Ramos (cell line): ENCODE results near the gene PRTG.
"Not testable (repeated sequence)": the region's sequence is repeated elsewhere in the genome, so short reads cannot be mapped to it uniquely, and the experiment has no call there.

Source experiments
- in situ Hi-C: fragments of 300-500 bp; cut with MboI; formaldehyde crosslinking; loops from one replicate; pipeline ENCODE4 v1.14.3; 2022; ENCODE audit warnings: low sequenced_read_pairs; ENCODE audit not compliant: unreplicated experiment

PRTG gene, protein sequence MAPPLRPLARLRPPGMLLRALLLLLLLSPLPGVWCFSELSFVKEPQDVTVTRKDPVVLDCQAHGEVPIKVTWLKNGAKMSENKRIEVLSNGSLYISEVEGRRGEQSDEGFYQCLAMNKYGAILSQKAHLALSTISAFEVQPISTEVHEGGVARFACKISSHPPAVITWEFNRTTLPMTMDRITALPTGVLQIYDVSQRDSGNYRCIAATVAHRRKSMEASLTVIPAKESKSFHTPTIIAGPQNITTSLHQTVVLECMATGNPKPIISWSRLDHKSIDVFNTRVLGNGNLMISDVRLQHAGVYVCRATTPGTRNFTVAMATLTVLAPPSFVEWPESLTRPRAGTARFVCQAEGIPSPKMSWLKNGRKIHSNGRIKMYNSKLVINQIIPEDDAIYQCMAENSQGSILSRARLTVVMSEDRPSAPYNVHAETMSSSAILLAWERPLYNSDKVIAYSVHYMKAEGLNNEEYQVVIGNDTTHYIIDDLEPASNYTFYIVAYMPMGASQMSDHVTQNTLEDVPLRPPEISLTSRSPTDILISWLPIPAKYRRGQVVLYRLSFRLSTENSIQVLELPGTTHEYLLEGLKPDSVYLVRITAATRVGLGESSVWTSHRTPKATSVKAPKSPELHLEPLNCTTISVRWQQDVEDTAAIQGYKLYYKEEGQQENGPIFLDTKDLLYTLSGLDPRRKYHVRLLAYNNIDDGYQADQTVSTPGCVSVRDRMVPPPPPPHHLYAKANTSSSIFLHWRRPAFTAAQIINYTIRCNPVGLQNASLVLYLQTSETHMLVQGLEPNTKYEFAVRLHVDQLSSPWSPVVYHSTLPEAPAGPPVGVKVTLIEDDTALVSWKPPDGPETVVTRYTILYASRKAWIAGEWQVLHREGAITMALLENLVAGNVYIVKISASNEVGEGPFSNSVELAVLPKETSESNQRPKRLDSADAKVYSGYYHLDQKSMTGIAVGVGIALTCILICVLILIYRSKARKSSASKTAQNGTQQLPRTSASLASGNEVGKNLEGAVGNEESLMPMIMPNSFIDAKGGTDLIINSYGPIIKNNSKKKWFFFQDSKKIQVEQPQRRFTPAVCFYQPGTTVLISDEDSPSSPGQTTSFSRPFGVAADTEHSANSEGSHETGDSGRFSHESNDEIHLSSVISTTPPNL

DNA sequence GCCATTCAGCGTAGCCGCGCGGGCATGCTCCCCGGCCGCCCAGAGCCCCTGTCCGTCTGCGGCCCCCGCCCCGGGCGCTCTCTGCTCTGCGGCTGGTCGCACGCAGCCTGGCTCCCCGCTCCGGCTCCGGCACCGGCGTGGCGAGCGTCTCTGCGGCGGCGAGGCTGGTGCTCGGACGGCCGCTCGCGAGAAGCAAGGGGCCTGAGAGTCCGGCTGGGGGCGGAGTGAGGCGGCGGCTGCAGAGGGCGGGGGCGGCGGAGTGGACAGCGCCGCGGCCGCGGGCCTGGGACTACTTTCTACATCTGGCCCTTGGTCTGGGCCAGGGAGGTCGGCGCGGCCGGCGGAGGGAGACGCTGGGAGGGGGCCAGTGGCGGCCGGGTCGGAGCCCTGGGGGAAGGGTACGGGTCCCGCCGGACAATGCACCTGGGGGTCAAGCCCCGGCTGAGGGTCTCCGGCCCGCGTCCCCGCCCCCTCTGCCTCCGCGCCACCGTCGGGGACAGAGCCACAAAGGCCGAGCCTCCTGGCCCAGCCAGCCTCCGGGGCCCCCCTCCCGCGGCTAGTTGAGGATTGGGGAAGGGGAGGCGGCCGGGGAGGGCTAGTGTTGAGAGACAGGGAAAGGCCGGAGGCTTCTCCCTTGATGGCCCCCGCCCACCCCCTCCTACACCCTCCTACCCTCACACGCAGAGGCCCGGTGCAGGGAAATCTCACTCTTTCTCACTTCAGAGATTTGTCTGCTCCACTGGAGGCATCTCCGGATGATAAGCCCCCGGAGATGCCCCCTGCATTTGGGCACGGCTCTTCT is at the start of gene PRTG:
Gene PRTG (minus strand): TSS at position 226 of the 802 bp plus-strand sequence. CDS start 221 bp downstream, at position 5.
- in situ Hi-C loops: no loop called here

DNA sequence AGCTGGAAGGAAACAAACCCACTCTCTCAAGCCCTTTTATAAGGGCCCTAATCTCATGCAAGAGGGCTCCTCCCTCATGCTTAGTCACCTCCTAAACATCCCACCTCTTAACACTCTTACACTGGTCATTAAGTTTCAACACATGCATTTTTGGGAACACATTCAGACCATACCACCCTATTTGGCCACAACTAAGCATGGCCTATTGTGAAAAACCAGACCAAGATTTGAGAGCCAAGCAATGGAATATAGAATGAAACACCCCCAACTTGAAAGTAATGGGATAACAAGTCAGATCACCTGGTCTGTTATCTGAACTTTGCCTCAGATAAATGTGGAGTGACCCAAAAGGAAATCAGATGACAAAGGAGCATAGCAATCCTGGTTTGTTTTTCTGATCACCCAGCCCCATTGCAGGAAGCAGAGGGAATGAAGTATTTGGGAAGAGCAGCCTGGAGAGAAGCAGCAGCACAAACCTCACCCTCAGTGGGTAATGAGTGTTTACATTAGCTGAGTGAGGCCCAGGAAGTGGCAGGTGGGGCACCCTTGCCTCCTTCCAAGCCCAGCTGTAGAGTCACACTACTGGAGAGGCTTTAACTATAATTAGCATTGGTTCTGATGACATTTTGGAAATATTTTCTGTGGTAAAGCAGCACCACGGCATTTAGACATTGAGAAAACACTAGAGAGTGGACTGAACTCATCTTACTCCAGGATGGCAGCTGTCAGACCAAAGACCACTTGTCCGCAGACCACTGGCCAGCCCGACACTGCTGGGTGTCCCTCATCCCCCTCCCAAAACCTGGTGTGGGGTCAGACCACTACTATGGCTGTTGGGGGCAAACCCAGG is 48.8 kb upstream of the PRTG start:
- in situ Hi-C loops: no loop called here

DNA sequence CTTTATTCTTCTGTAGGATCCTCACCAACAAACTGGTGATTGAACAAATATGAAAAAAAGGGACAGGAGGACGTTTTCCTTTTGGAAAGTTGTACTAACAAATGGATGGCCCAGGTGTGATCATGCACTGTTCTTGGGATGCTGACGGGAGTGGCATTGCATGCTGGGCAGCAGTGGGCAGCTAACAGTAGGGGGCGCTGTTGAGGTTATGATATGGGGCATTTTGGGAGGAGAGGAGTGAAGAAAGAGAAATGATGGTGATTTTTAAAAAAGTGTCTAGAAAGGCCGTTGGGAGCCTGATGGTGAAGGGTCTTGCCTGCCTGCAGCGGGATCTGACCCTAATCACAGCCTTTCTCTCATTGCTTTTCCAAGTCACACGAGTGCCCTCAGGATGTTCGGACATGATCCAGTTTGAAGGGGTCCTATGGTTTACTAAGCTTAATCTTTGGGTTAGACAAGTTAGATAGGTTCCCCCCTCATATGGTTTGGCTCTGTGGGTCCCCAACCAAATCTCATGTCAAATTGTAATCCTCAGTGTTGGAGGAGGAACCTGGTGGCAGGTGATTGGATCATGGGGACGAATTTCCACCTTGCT is 46.2 kb upstream of the PRTG start:
- in situ Hi-C loops: no loop called here

DNA sequence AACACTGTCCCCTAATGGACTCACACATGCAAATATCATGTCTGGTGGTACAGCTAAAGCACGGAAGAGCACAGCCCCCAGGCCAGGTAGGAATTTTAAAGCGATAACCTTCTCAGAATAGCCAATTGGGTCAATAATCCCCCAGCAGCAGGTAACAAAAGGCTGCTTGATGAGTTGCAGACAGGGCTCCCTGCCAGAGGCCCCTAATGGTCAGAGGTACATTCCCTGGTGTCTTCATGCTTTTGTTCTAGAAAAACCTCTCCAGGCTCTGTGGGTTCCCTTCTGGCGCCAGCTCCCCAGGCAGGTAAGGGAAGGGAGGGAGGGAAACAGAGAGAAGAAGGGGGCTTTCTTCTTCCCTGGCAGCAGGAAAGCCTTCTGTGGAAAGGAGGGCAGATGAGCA is 43.4 kb upstream of the PRTG start:
- in situ Hi-C loops: no loop called here

DNA sequence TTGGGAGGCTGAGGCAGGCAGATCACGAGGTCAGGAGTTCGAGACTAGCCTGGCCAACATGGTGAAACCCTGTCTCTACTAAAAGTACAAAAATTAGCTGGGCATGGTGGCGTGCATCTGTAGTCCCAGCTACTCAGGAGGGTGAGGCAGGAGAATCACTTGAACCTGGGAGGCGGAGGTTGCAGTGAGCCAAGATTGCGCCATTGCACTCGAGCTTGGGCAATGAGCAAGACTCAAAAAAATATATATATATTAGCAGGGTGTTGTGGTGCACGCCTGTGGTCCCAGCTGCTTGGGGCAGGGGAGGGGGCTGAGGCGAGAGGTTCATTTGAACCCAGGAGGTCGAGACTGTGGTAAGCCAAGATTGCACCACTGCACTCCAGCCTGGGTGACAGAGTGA is 42.6 kb upstream of the PRTG start:
- in situ Hi-C loops: not testable (repeated sequence)

DNA sequence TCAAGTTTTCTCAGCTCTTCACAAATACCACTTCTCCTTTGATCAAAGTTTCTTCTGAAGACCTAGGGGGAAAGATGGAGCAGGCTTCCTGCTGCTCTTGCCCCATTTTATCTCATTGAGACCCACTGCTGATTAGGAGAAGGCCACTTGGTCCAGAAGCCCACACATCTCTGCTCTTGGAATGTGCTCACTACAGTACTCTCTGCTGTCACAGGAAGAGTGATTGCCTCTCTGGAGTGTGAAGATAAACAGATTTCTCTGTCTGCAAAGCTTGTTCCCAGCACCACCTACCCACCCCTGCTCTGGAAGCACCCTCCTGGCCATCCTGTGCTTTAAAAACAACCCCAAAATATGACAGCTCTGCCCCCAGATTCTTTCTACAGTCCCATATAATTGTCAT is 41.3 kb upstream of the PRTG start:
- in situ Hi-C loops: no loop called here

DNA sequence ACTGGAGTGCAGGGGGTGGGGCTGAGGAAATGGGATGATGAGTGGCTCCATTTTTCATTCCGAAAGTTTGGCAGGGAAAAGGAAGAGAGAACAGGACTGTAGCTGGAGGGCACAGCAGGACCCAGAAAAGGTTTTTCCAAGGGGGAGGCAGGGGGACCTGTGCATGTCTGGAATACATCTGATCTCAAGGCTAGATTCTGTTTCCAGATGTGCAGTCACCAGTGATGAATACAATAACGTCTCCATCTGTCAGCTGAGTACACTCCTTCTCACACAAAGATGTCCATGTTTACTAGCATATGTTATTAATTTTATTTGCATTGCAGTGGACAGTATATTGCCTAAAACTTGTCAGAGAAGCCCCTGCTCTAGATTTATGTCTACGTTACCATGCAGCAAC is 39.9 kb upstream of the PRTG start:
- in situ Hi-C loops: no loop called here

DNA sequence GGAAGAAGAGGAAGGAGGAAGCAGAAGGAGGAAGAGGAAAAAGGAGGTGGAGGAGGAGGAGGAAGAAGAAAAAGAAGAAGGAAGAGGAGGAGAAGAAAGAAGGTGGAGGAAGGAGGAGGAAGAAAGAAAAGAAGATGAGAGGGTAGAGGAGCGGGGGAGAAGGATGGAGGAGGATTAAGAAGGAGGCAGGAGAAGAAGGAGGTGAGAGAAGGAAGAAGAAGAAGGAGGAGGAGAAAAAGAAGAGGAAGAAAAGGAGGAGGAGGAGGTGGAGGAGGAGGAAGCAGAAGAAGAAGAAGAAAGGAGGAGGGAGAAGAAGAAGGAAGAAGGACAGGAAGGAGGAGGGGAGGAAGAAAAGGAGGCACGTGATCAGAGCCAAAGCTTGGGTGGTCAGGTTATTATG is 37.3 kb upstream of the PRTG start:
- in situ Hi-C loops: no loop called here

DNA sequence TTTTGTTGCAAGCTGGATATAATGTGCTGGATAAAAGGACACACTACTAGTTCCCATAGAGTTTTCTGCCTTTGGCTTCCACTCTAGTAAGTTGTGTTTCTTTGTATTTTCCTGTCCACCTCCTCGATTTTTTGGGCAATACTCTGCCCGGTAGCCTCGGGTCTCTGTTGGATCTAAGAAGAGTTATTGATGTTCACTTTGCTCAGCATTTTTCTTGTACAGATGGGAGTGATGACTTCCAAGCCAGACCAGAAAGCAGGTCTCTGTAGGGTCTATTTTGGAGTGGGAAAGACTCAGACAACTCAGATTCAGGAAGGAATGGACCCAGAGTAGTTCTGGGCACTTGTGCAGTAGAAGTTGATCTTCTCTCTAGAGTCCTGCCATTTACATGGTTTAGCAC is 36.0 kb upstream of the PRTG start:
- in situ Hi-C loops: no loop called here

DNA sequence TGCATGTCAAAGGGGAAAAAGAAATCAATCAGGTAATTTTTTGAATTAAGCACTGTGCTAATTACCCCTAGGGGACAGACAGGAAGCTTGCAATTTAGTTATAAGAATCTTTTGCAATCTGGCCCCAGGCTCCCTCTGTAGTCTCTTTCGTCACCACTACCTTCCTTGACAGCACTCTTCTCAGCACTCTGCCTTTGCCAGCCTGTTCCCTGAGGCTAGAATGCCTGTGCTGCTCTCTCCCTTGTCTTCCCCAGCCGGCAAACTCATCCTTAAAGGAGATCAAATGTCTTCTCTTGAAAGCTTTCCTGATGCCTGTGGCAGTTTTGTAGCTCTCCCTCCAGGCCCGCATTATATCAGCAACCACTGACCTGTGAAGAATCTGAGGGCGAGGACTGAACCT is 32.4 kb upstream of the PRTG start:
- in situ Hi-C loops: no loop called here

DNA sequence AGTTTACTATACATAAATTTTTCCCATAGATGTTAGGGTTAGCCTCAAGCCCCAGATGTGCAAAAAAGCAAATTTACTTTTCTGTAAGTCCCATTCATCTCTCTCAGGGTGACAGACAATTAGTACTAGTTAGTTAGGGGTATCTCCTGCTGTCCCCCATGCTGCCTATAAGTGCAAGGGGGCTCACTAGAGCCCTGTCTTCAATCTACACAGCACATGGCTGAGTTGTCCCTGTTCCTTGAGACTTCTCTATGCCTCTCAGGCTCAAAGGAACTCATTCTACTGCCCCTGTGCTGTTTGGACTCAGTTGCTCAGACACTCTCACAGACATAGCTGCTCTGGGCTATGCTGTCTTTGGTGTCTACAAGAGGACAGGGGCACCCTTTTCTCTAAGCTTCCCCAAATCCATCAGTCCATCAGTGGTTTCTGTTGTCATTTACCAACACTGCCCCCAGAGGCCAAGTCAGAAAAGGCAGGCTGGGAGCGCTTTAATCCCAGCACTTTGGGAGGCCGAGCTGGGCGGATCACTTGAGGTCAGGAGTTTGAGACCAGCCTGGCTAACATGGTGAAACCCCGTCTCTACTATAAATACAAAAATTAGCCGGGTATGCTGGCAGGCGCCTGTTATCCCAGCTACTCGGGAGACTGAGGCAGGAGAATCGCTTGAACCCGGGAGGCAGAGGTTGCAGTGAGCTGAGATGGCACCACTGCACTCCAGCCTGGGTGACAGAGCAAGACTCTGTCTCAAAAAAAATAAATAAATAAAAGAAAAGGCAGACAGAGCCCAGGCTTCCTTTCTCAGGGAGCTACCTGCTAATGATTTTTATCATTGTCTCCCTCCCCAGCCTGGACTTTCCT is 31.4 kb upstream of the PRTG start:
- in situ Hi-C loops: no loop called here

DNA sequence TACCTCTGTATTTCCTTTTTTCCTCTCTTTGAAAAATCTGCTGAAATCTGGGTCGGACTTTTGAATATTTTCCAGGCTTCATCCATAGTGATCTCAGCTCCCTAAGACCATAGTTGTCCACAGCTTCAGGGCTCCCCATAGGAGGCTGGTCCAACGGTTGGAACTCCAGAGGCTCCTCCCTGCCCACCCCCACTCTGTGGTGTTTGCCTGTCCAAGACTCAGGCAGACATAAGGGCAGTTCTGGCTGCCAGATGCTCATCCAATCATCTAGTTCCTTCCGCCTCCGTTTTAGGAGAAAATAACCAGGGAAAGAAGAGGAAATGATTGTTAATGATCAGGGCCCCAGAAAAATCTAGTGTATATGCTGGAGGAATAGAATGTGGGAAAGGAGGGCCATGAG is 27.9 kb upstream of the PRTG start:
- in situ Hi-C loops: no loop called here

DNA sequence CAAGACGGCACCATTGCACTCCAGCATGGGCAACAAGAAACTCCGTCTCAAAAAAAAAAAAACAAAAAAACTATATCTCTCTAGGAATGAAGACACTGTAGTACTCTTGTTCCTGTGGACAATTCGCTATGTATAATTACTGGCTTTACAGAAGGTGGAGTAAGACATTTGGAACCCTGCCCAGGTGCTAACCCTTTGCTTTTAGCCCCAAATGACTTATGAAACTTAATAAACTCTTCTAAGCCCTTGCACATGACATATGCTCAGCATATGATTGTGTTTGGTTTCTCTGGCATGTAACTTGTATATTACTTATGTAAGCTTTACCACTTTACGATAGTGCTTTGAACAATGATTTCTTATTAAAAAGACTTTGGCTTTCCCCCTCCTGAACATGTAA is 27.3 kb upstream of the PRTG start:
- in situ Hi-C loops: no loop called here

DNA sequence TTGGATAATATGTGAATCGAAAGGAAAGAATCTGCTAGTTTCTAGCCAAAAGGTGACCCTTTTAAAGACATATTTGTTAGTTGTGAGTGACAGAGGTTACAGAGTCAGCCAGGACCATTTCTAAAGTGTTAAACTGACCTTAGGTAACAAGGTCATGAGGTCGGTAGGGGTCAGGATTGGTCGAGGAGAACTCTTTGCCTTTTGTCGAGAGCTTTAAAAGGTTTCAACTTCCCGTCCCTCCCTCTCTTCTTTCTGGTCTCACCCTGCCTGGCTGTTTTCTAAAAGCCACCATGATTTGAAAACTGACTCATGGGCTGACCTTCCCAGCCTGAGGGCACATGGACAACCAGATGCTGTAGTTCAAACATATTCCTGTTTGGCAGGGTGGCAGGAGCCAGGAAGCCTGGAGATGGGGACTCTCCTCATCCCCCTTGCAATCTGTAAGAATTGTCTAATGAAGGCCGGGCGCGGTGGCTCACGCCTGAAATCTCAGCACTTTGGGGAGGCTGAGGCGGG is 25.8 kb upstream of the PRTG start:
- in situ Hi-C loops: no loop called here

DNA sequence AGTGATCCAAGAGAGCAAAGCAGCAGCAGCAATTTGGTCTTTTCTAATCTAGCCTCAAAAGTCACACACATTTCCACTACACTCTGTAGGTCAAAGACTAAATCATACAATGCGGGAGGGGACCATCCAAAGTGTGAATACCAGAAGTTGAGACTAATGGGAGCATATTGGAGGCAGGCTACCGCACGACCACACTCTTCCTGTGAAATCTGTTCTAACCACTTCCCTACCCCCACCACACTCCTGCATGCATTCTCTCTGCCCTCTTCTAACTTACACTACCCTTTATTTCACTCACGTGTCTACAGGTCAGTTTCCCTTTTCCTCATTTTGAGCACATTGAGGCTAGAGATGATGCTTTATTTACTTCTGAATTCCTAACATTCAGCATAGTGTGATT is 23.7 kb upstream of the PRTG start:
- in situ Hi-C loops: no loop called here

DNA sequence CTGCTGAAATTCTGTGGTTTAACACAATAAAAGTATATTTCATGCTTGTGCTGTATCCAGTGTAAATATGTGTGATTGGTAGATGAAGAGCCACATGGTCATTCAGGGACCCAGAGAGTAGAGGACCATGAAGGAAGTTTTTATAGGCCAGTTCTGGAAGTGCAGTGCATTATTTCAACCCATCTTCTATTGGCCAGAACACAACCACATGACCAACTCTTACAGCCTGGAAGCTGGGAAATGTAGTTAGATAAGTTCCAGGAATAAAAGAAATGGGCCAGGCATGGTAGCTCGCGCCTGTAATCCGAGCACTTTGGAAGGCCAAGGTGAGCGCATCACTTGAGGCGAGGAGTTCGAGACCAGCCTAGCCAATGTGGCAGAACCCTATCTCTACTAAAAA is 21.4 kb upstream of the PRTG start:
- in situ Hi-C loops: no loop called here

DNA sequence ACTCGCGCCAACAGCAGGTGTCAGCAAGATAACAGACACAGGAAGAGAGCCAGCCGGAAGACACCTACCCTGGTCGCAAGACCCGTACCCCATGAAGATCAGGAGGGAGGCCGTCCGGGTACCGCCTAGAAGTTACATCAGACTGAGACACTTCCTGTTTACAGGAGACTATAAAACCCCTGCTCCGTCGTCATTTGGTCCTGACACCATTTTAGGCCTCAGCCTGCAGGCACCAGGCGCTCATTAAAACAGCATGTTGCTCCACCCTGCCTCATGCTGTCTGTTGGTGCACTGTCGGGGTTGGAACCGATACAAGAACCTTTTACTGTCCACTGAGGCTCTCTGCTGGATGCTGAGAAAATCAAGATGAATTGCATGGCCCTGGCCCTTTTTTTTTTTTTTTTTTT is 15.6 kb upstream of the PRTG start:
- in situ Hi-C loops: no loop called here

DNA sequence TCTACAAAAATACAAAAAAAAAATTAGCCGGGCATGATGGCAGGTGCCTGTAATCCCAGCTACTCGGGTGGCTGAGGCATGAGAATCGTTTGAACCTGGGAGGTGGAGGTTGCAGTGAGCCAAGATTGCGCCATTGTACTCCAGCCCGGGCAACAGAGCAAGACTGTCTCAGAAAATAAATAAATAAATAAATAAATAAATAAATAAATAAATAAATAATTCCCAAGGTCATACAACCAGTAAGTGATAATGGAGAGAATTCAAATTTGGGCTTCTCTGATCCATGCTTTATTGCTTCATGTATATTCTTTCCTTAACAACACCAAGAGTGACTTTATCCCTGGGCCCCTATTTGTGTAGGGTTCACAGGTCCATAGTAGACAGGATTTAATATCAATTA is 10.5 kb upstream of the PRTG start:
- in situ Hi-C loops: not testable (repeated sequence)
